ENCODE data around the gene DSC1. TPM values are rescaled to one million over a fixed set of nuclear protein-coding genes. Genes with fewer than 3 reads are reported as not detected.
A peak's percentile ranks its signal among the peaks of the same experiment; 100 is the strongest.

DSC1 gene
- polyA plus RNA-seq, 4 donors = 0.03 TPM; not detected in 3

- Histone ChIP-seq H3K4me3 (ENCODE audit: low read depth in 1 of 3, low read length in 3 of 3) (peak overlapping the region; percentile 71 to 82 (median 73)), H3K9me3 (ENCODE audit: control insufficient read depth in 2 of 2, insufficient read depth in 1 of 2, low read depth in 1 of 2, low read length in 1 of 2) (no peaks in the 10 kb centered on the region), H3K27ac (ENCODE audit: low read depth in 1 of 3, low read length in 2 of 3) (peak overlapping the region; percentile 94 to 100 (median 99)), H3K36me3 (ENCODE audit: control insufficient read depth in 3 of 3, insufficient read depth in 2 of 3, low read depth in 1 of 3, low read length in 3 of 3) (no peaks in the 10 kb centered on the region), H3K4me1 (ENCODE audit: control insufficient read depth in 3 of 3, insufficient read depth in 2 of 3, low read depth in 1 of 3, low read length in 2 of 3) (peaks cover 0 to 10% (median 3%) of the 10 kb centered on the region in 3 donors), H3K27me3 (ENCODE audit: control insufficient read depth in 3 of 3, insufficient read depth in 3 of 3, low read length in 3 of 3) (peaks cover 0 to 7% (median 3%) of the 10 kb centered on the region in 3 donors)
- peak; percentile 78 to 82 for DNase-seq
- 4 to 9% (median 7%) methylated on average over 23 of the region's 23 CpGs for WGBS, 3 donors
- FAIRE-seq = no peak
Measured at GRCh38 chr18:31100436-31101182, 62.0 kb downstream of the DSC1 start.

GRCh38 chr18:31099450-31100230 lies 63.0 kb downstream of the DSC1 start:
- H3K4me3 ChIP-seq (ENCODE audit: low read depth in 1 of 3, low read length in 3 of 3) = peak overlapping the region in 2 of 3 donors; percentile 73 to 82
- FAIRE-seq = no peak

GRCh38 chr18:31098878-31099277 lies 63.8 kb downstream of the DSC1 start:
- H3K4me1 ChIP-seq (ENCODE audit: control insufficient read depth in 3 of 3, insufficient read depth in 2 of 3, low read depth in 1 of 3, low read length in 2 of 3) = peaks cover 0 to 11% (median 7%) of the 10 kb centered on the region in 3 donors
- DNase-seq (peak in 1 of 2 donors; percentile 33), FAIRE-seq (no peak)
- H3K27me3 ChIP-seq (ENCODE audit: control insufficient read depth in 3 of 3, insufficient read depth in 3 of 3, low read length in 3 of 3) = peaks cover 0 to 7% (median 3%) of the 10 kb centered on the region in 3 donors
- H3K36me3 ChIP-seq (ENCODE audit: control insufficient read depth in 3 of 3, insufficient read depth in 2 of 3, low read depth in 1 of 3, low read length in 3 of 3) = peaks cover 0 to 2% (median 0%) of the 10 kb centered on the region in 3 donors
- H3K27ac ChIP-seq (ENCODE audit: low read depth in 1 of 3, low read length in 2 of 3) = peak overlapping the region; percentile 94 to 100 (median 99)
- H3K4me3 ChIP-seq (ENCODE audit: low read depth in 1 of 3, low read length in 3 of 3) = peak overlapping the region in 1 of 3 donors; percentile 15
- no peaks in the 10 kb centered on the region for H3K9me3 ChIP-seq (ENCODE audit: control insufficient read depth in 2 of 2, insufficient read depth in 1 of 2, low read depth in 1 of 2, low read length in 1 of 2)

More at GRCh38 chr18:31099450-31100230, 63.0 kb downstream of the DSC1 start:
- peaks cover 0 to 10% (median 7%) of the 10 kb centered on the region in 3 donors for H3K4me1 ChIP-seq (ENCODE audit: control insufficient read depth in 3 of 3, insufficient read depth in 2 of 3, low read depth in 1 of 3, low read length in 2 of 3)
- H3K27me3 ChIP-seq (ENCODE audit: control insufficient read depth in 3 of 3, insufficient read depth in 3 of 3, low read length in 3 of 3) = peaks cover 0 to 7% (median 3%) of the 10 kb centered on the region in 3 donors
- no peaks in the 10 kb centered on the region for H3K9me3 ChIP-seq (ENCODE audit: control insufficient read depth in 2 of 2, insufficient read depth in 1 of 2, low read depth in 1 of 2, low read length in 1 of 2)
- DNase-seq = peak; percentile 81 to 85
- peaks cover 0 to 2% (median 0%) of the 10 kb centered on the region in 3 donors for H3K36me3 ChIP-seq (ENCODE audit: control insufficient read depth in 3 of 3, insufficient read depth in 2 of 3, low read depth in 1 of 3, low read length in 3 of 3)
- peak overlapping the region; percentile 94 to 100 (median 99) for H3K27ac ChIP-seq (ENCODE audit: low read depth in 1 of 3, low read length in 2 of 3)
- WGBS, 3 donors = 38 to 72% (median 57%) methylated on average over 10 of the region's 10 CpGs

GRCh38 chr18:31097666-31098065 lies 65.0 kb downstream of the DSC1 start:
- H3K27ac ChIP-seq (ENCODE audit: low read depth in 1 of 3, low read length in 2 of 3) = peak overlapping the region in 1 of 3 donors; percentile 100

GRCh38 chr18:31093880-31094279 lies 68.8 kb downstream of the DSC1 start:
- Histone ChIP-seq H3K36me3 (ENCODE audit: control insufficient read depth in 3 of 3, insufficient read depth in 2 of 3, low read depth in 1 of 3, low read length in 3 of 3) (peaks cover 0 to 4% (median 2%) of the 10 kb centered on the region in 3 donors), H3K4me3 (ENCODE audit: low read depth in 1 of 3, low read length in 3 of 3) (no peak overlapping the region), H3K9me3 (ENCODE audit: control insufficient read depth in 2 of 2, insufficient read depth in 1 of 2, low read depth in 1 of 2, low read length in 1 of 2) (no peaks in the 10 kb centered on the region), H3K4me1 (ENCODE audit: control insufficient read depth in 3 of 3, insufficient read depth in 2 of 3, low read depth in 1 of 3, low read length in 2 of 3) (peaks cover 0 to 7% (median 3%) of the 10 kb centered on the region in 3 donors), H3K27me3 (ENCODE audit: control insufficient read depth in 3 of 3, insufficient read depth in 3 of 3, low read length in 3 of 3) (no peaks in the 10 kb centered on the region), H3K27ac (ENCODE audit: low read depth in 1 of 3, low read length in 2 of 3) (no peak overlapping the region)
- peak; percentile 17 to 35 for DNase-seq
- 19 to 33% (median 30%) methylated on average over 2 of the region's 2 CpGs for WGBS, 3 donors
- FAIRE-seq = no peak

More at GRCh38 chr18:31097666-31098065, 65.0 kb downstream of the DSC1 start:
- H3K4me1 ChIP-seq (ENCODE audit: control insufficient read depth in 3 of 3, insufficient read depth in 2 of 3, low read depth in 1 of 3, low read length in 2 of 3) = peaks cover 0 to 11% (median 7%) of the 10 kb centered on the region in 3 donors
- H3K9me3 ChIP-seq (ENCODE audit: control insufficient read depth in 2 of 2, insufficient read depth in 1 of 2, low read depth in 1 of 2, low read length in 1 of 2) = no peaks in the 10 kb centered on the region
- no peak overlapping the region for H3K4me3 ChIP-seq (ENCODE audit: low read depth in 1 of 3, low read length in 3 of 3)
- DNase-seq (peak; percentile 64 to 65), FAIRE-seq (peak; percentile 75)
- H3K27me3 ChIP-seq (ENCODE audit: control insufficient read depth in 3 of 3, insufficient read depth in 3 of 3, low read length in 3 of 3) = peaks cover 0 to 7% (median 3%) of the 10 kb centered on the region in 3 donors
- WGBS, 3 donors = 16 to 57% (median 36%) methylated on average over 3 of the region's 3 CpGs
- peaks cover 0 to 2% (median 2%) of the 10 kb centered on the region in 3 donors for H3K36me3 ChIP-seq (ENCODE audit: control insufficient read depth in 3 of 3, insufficient read depth in 2 of 3, low read depth in 1 of 3, low read length in 3 of 3)

GRCh38 chr18:31093294-31093693 lies 69.4 kb downstream of the DSC1 start:
- Histone ChIP-seq H3K4me1 (ENCODE audit: control insufficient read depth in 3 of 3, insufficient read depth in 2 of 3, low read depth in 1 of 3, low read length in 2 of 3) (peaks cover 0 to 7% (median 3%) of the 10 kb centered on the region in 3 donors), H3K9me3 (ENCODE audit: control insufficient read depth in 2 of 2, insufficient read depth in 1 of 2, low read depth in 1 of 2, low read length in 1 of 2) (no peaks in the 10 kb centered on the region), H3K27ac (ENCODE audit: low read depth in 1 of 3, low read length in 2 of 3) (no peak overlapping the region), H3K4me3 (ENCODE audit: low read depth in 1 of 3, low read length in 3 of 3) (no peak overlapping the region), H3K36me3 (ENCODE audit: control insufficient read depth in 3 of 3, insufficient read depth in 2 of 3, low read depth in 1 of 3, low read length in 3 of 3) (peaks cover 0 to 7% (median 4%) of the 10 kb centered on the region in 3 donors), H3K27me3 (ENCODE audit: control insufficient read depth in 3 of 3, insufficient read depth in 3 of 3, low read length in 3 of 3) (no peaks in the 10 kb centered on the region)
- no peak for FAIRE-seq
- WGBS, 3 donors = 82 to 93% (median 88%) methylated on average over 3 of the region's 3 CpGs
- DNase-seq = no peak

GRCh38 chr18:31091350-31091749 lies 71.3 kb downstream of the DSC1 start:
- H3K27me3 ChIP-seq (ENCODE audit: control insufficient read depth in 3 of 3, insufficient read depth in 3 of 3, low read length in 3 of 3) = no peaks in the 10 kb centered on the region
- FAIRE-seq (no peak), DNase-seq (no peak)
- H3K9me3 ChIP-seq (ENCODE audit: control insufficient read depth in 2 of 2, insufficient read depth in 1 of 2, low read depth in 1 of 2, low read length in 1 of 2) = no peaks in the 10 kb centered on the region
- peaks cover 0 to 7% (median 3%) of the 10 kb centered on the region in 3 donors for H3K4me1 ChIP-seq (ENCODE audit: control insufficient read depth in 3 of 3, insufficient read depth in 2 of 3, low read depth in 1 of 3, low read length in 2 of 3)
- 79 to 91% (median 85%) methylated on average over 1 of the region's 1 CpG for WGBS, 3 donors
- no peak overlapping the region for H3K27ac ChIP-seq (ENCODE audit: low read depth in 1 of 3, low read length in 2 of 3)
- peaks cover 0 to 9% (median 6%) of the 10 kb centered on the region in 3 donors for H3K36me3 ChIP-seq (ENCODE audit: control insufficient read depth in 3 of 3, insufficient read depth in 2 of 3, low read depth in 1 of 3, low read length in 3 of 3)
- H3K4me3 ChIP-seq (ENCODE audit: low read depth in 1 of 3, low read length in 3 of 3) = no peak overlapping the region

- H3K4me3 ChIP-seq (ENCODE audit: low read depth in 1 of 3, low read length in 3 of 3) = no peak overlapping the region
- WGBS, 3 donors = 89 to 95% (median 92%) methylated on average over 3 of the region's 3 CpGs
- peaks cover 0 to 9% (median 5%) of the 10 kb centered on the region in 3 donors for H3K36me3 ChIP-seq (ENCODE audit: control insufficient read depth in 3 of 3, insufficient read depth in 2 of 3, low read depth in 1 of 3, low read length in 3 of 3)
- FAIRE-seq (no peak), DNase-seq (no peak)
- no peaks in the 10 kb centered on the region for H3K9me3 ChIP-seq (ENCODE audit: control insufficient read depth in 2 of 2, insufficient read depth in 1 of 2, low read depth in 1 of 2, low read length in 1 of 2)
- H3K27me3 ChIP-seq (ENCODE audit: control insufficient read depth in 3 of 3, insufficient read depth in 3 of 3, low read length in 3 of 3) = no peaks in the 10 kb centered on the region
- H3K27ac ChIP-seq (ENCODE audit: low read depth in 1 of 3, low read length in 2 of 3) = no peak overlapping the region
- no peaks in the 10 kb centered on the region for H3K4me1 ChIP-seq (ENCODE audit: control insufficient read depth in 3 of 3, insufficient read depth in 2 of 3, low read depth in 1 of 3, low read length in 2 of 3)
Measured at GRCh38 chr18:31088532-31088931, 74.1 kb downstream of the DSC1 start.
